HG02610 (cell line): Measurements from ENCODE around the gene DNASE2B.
"Not testable (repeated sequence)": the region's sequence is repeated elsewhere in the genome, so short reads cannot be mapped to it uniquely, and the experiment has no call there.

Experiments
- ATAC-seq: cut with Tn5 transposase; IDR thresholded peaks from one replicate; pipeline ENCODE4 v1.9.1; 2021; ENCODE audit warnings: mild to moderate bottlenecking, moderate library complexity; ENCODE audit not compliant: unreplicated experiment

Gene DNASE2B

DNA sequence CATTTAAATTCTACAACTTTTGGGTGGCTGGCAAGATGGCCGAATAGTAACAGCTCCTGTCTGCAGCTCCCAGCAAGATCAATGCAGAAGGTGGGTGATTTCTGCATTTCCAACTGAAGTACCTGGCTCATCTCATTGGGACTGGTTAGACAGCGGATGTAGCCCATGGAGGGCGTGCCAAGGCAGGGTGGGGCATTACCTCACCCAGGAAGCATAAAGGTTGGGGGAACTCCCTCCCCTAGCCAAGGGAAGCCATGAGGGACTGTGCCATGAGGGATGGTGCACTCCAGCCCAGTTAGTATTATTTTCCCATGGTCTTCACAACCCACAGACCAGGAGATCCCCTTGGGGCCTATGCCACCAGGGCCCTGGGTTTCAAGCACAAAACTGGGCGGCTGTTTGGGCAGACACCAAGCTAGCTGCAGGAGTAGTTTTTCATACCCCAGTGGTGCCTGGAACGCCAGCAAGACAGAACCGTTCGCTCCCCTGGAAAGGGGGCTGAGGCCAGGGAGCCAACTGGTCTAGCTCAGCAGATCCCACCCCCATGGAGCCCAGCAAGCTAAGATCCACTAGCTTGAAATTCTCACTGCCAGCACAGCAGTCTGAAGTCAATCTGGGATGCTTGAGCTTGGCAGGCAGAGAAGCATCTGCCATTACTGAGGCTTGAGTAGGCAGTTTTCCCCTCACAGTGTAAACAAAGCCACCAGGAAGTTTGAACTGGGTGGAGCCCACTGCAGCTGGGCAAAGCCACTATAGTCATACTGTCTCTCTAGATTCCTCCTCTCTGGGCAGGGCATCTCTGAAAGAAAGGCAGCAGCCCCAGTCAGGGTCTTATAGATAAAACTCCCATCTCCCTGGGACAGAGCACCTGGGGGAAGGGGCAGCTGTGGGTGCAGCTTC, 44.7 kb downstream of the DNASE2B start:
- not testable (repeated sequence) for ATAC-seq

DNA sequence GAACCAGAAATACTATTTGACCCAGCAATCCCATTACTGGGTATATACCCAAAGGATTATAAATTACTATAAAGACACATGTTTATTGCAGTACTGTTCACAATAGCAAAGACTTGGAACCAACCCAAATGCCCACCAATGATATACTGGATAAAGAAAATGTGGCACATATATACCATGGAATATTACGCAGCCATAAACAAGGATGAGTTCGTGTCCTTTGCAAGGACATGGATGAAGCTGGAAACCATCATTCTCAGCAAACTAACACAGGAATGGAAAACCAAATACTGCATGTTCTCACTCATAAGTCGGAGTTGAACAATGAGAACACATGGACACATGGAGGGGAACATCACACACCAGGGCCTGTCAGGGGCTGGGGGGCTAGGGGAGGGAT, 50.4 kb downstream of the DNASE2B start:
- not testable (repeated sequence) for ATAC-seq

GRCh38 chr1:84450910-84451309, 52.6 kb downstream of the DNASE2B start:
- ATAC-seq: no peak

DNA sequence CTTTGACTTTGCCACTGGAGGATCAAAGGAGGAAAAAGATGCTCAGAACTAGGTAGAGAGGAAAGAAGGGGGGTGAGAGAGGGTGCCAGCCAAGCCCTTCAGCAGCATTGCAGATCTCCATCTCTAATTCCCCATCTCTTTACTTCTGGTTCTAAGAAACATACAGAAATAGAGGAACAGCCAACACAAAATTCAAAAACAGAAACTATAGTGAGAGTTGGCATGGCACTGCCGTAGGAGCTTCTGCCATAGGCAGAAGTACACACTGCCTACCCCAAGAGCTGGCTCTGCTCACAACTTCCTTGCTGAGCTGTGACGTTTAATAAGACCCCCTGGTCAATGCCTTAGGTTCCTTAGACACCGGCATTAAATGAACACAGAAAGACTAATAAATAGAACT, 54.2 kb downstream of the DNASE2B start:
- ATAC-seq: no peak

DNA sequence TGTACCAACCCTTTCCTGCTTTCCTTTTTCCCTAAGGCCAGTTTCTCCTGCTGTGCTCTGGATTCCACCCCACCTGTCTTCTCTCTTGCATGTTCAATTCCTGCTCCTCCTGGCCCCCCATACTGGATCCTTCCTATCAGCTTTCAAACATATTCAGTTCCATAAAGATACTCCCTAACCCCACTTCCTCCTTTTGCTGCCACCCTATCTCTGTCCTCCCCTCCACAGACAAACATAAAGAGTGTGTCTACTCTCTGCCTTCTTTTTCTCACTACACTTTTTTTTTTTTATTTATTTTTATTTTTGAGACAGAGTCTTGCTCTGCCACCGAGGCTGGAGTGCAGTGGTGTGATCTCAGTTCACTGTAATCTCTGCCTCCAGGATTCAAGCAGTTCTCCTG, 63.8 kb downstream of the DNASE2B start:
- no peak for ATAC-seq
